Naive thymus-derived CD4-positive, alpha-beta T cell (primary cell): ENCODE measurements around the gene PPM1J. TPM values are rescaled to one million over a fixed set of nuclear protein-coding genes. Genes with fewer than 3 reads are reported as not detected.
A peak's percentile ranks its signal among the peaks of the same experiment; 100 is the strongest.

Experiments used
- ATAC-seq: fragments of 150-1000 bp; cut with Tn5 transposase; 2 replicates; pipeline ENCODE4 v1.10.0; 2021; ENCODE audit warnings: mild to moderate bottlenecking, moderate library complexity
- CTCF ChIA-PET: fragments of 350-600 bp; sonication (Branson Sonifier 250); formaldehyde crosslinking; loops from one replicate; lab custom pipeline; 2021; ENCODE audit warnings: antibody characterized with exemption; lab: Charles Lee
- POLR2A ChIA-PET: fragments of 350-600 bp; sonication (Branson Sonifier 250); formaldehyde crosslinking; loops from one replicate; lab custom pipeline; 2021; ENCODE audit warnings: antibody characterized with exemption, inconsistent platforms; lab: Charles Lee
- DNase-seq, 9 donors: peaks; one replicate each; pipeline versions ENCODE4 v3.0.0 to v3.0.0-alpha.2; 2020 to 2022; ENCODE audit warnings: mixed read lengths in 1 of 9
- H3K27ac ChIP-seq: one replicate; pipeline ENCODE4 v1.7.0; 2013; ENCODE audit warnings: mild to moderate bottlenecking, low read depth, low read length, moderate library complexity
- H3K27me3 ChIP-seq, 2 donors: one replicate each; pipeline ENCODE4 v1.7.0; 2013; ENCODE audit warnings: low read length in 2 of 2, mild to moderate bottlenecking in 2 of 2, moderate library complexity in 2 of 2; ENCODE audit not compliant: control insufficient read depth in 2 of 2, insufficient read depth in 2 of 2
- H3K36me3 ChIP-seq, 3 experiments: 1 replicate in 2 of 3; 2 replicates in 1 of 3; pipeline ENCODE4 v1.7.0; 2013; ENCODE audit warnings: low read length in 3 of 3, mild to moderate bottlenecking in 3 of 3, moderate library complexity in 1 of 3; ENCODE audit not compliant: insufficient read depth in 3 of 3, control insufficient read depth in 2 of 3
- H3K4me1 ChIP-seq, 2 donors: one replicate each; pipeline ENCODE4 v1.7.0; 2013; ENCODE audit warnings: low read length in 2 of 2, mild to moderate bottlenecking in 2 of 2, moderate library complexity in 1 of 2; ENCODE audit not compliant: control insufficient read depth in 2 of 2, insufficient read depth in 2 of 2
- H3K4me3 ChIP-seq: 2 replicates; pipeline ENCODE4 v1.7.0; 2013; ENCODE audit warnings: mild to moderate bottlenecking, low read length
- H3K9me3 ChIP-seq, 3 experiments: 1 replicate in 2 of 3; 2 replicates in 1 of 3; pipeline ENCODE4 v1.7.0; 2013; ENCODE audit warnings: low read length in 3 of 3; ENCODE audit not compliant: control insufficient read depth in 2 of 3
- H3K27ac Mint-ChIP-seq, 9 donors: one replicate each; pipeline ENCODE4 v1.8.0; 2020 to 2022; ENCODE audit warnings: mixed read lengths in 9 of 9, mild to moderate bottlenecking in 8 of 9, moderate library complexity in 5 of 9, inconsistent platforms in 2 of 9
- H3K27me3 Mint-ChIP-seq, 5 donors: one replicate each; pipeline ENCODE4 v1.8.0; 2021 to 2022; ENCODE audit warnings: mixed read lengths in 5 of 5, mild to moderate bottlenecking in 1 of 5
- H3K36me3 Mint-ChIP-seq, 5 donors: one replicate each; pipeline ENCODE4 v1.8.0; 2020 to 2022; ENCODE audit warnings: mixed read lengths in 5 of 5, mild to moderate bottlenecking in 3 of 5, inconsistent platforms in 1 of 5
- H3K4me1 Mint-ChIP-seq, 7 donors: one replicate each; pipeline ENCODE4 v1.8.0; 2020 to 2022; ENCODE audit warnings: mixed read lengths in 7 of 7, mild to moderate bottlenecking in 3 of 7, inconsistent platforms in 1 of 7
- H3K4me3 Mint-ChIP-seq, 10 donors: one replicate each; pipeline ENCODE4 v1.8.0; 2020 to 2022; ENCODE audit warnings: mild to moderate bottlenecking in 10 of 10, mixed read lengths in 10 of 10, moderate library complexity in 6 of 10, inconsistent platforms in 2 of 10
- H3K9me3 Mint-ChIP-seq, 11 donors: one replicate each; pipeline ENCODE4 v1.8.0; 2020 to 2022; ENCODE audit warnings: mixed read lengths in 11 of 11, mild to moderate bottlenecking in 4 of 11, inconsistent platforms in 1 of 11, moderate library complexity in 1 of 11
- intact Hi-C, 2 donors: fragments of 100-400 bp; cut with micrococcal nuclease; formaldehyde crosslinking; loops; one replicate each; pipeline ENCODE4 v1.15.1; 2023
- polyA plus RNA-seq, 2 donors: library from polyadenylated mRNA; unstranded; fragments of 300-500 nt; fragmentation: Illumina TruSeq; gene quantifications; one replicate each; pipeline ENCODE4 v1.2.3, GENCODE V29; 2021
- total RNA-seq, 6 experiments: library from RNA in 5 of 6; stranded (reverse) in 5 of 6; gene quantifications; 1 replicate in 5 of 6; 2 replicates in 1 of 6; pipeline ENCODE4 v1.2.3 and lab custom pipeline; 2021 to 2026

The PPM1J gene
- total and polyA plus RNA-seq, 7 experiments from 2014 or later, result 0.46 to 1.6 (median 0.50) TPM; not detected in 4

DNA sequence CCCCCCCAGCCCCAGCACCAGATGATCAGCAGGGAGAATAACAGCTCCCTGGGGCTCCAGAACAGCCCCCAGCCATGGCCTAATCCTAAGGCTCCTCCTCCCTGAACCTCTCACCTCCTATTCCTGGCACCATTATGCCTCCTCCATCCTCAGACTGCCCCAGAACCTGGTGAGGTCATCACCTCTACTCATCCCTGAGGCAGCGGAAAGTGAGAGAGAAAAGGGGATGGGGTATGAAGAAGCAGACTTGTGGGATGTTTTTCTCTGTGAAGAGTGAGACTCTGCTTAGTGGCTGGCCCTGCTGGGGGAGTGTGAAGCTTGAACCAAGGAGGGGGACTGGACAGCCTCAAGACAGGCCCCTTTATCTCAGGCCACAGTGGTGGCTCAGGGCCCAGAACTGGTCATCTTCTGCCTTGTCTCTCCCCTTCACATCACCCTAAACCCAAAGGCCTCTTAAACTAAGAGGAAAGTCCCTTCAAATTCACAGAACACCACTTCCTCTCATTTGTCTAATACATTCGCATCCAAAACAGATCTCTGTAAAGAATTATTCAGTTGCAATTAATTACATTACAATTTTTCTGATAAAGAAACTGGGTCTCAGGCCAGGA lies 2.2 kb upstream of the PPM1J start:
- Mint-ChIP-seq H3K4me1 (peaks cover 17 to 38% (median 22%) of the 10 kb centered on the region in 7 donors), H3K9me3 (no peaks in the 10 kb centered on the region), H3K27me3 (peaks cover 0 to 46% (median 19%) of the 10 kb centered on the region in 5 donors), H3K4me3 (no peak overlapping the region), H3K27ac (no peak overlapping the region), H3K36me3 (no peaks in the 10 kb centered on the region)
- Histone ChIP-seq H3K4me1 (peaks cover 13% of the 10 kb centered on the region in 2 donors), H3K36me3 (no peaks in the 10 kb centered on the region), H3K27ac (no peak overlapping the region), H3K27me3 (no peaks in the 10 kb centered on the region), H3K9me3 (no peaks in the 10 kb centered on the region), H3K4me3 (no peak overlapping the region)
- ChIA-PET CTCF (interaction anchor here (0.6 to 1.3 kb wide), 10 partner anchors 17 to 962 kb away, joined by 3 to 8 read pairs (median 4); partner anchors contain the start of gene LRIG2), POLR2A (no interaction called here)
- no peak for DNase-seq
- no peak for ATAC-seq
- intact Hi-C loops, result loop anchor here (1.0 to 10.0 kb wide), 8 partner anchors 164 to 2000 kb away; partner anchors contain the start of genes LRIG2 (in 2 of the 2), HIPK1 (in 1 of the 2), MAGI3 (in 1 of the 2) and NRAS (in 1 of the 2)

DNA sequence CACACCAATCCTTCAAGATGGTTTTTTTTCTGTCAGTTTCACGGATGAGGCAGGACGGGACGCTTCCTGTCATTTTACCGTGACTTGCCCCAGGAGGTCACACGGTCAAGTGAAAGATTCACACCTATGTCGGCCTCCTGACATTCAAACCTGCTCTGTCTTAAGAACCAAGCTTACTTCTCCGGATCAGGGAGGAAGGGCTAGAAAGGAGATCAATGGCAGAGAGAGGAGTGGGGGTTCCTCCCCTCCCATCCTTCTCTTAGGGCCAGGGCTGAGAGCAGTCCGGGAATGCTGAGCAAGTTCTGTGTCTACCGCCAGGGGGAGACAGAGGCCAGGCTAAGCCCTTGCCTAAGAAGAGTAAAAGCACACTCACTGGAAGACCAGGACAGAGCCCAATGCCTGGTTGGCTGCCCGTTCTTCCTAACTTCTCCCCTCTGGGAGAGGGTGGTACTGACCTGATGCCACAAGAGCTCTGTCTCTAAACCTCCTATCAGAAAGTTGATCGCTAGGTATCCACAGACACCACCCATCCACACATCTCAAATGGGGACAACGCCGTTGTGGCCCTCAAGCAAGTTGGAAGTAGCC lies 1.1 kb upstream of the PPM1J start:
- ATAC-seq (peak; percentile 56), DNase-seq (peak; percentile 60 to 83 (median 73))
- H3K27me3 Mint-ChIP-seq, result peaks cover 0 to 43% (median 12%) of the 10 kb centered on the region in 5 donors
- intact Hi-C loops, result loop anchor here (1.0 to 10.0 kb wide), 14 partner anchors 88 to 2001 kb away; partner anchors contain the start of genes LRIG2 (in 2 of the 2), HIPK1 (in 1 of the 2), MAGI3 (in 1 of the 2) and NRAS (in 1 of the 2)
- H3K36me3 ChIP-seq, result no peaks in the 10 kb centered on the region
- peak overlapping the region in 7 of 9 donors; percentile 39 to 91 (median 82) for H3K27ac Mint-ChIP-seq
- CTCF ChIA-PET, result interaction anchor here (0.7 to 2.0 kb wide), 12 partner anchors 10 to 963 kb away, joined by 3 to 7 read pairs (median 4); partner anchors contain the start of gene LRIG2
- POLR2A ChIA-PET, result interaction anchor here (1.7 to 1.9 kb wide), 4 partner anchors 12 to 97 kb away, joined by 3 to 10 read pairs (median 6); partner anchors contain the start of genes CAPZA1 and ST7L
- H3K9me3 ChIP-seq, result no peaks in the 10 kb centered on the region
- H3K4me1 Mint-ChIP-seq, result peaks cover 17 to 37% (median 21%) of the 10 kb centered on the region in 7 donors
- H3K4me1 ChIP-seq, result peaks cover 13% of the 10 kb centered on the region in 2 donors
- H3K27me3 ChIP-seq, result no peaks in the 10 kb centered on the region
- H3K27ac ChIP-seq, result no peak overlapping the region
- H3K36me3 Mint-ChIP-seq, result no peaks in the 10 kb centered on the region
- H3K9me3 Mint-ChIP-seq, result no peaks in the 10 kb centered on the region
- peak overlapping the region; percentile 81 for H3K4me3 ChIP-seq
- H3K4me3 Mint-ChIP-seq, result peak overlapping the region; percentile 86 to 95 (median 92)

DNA sequence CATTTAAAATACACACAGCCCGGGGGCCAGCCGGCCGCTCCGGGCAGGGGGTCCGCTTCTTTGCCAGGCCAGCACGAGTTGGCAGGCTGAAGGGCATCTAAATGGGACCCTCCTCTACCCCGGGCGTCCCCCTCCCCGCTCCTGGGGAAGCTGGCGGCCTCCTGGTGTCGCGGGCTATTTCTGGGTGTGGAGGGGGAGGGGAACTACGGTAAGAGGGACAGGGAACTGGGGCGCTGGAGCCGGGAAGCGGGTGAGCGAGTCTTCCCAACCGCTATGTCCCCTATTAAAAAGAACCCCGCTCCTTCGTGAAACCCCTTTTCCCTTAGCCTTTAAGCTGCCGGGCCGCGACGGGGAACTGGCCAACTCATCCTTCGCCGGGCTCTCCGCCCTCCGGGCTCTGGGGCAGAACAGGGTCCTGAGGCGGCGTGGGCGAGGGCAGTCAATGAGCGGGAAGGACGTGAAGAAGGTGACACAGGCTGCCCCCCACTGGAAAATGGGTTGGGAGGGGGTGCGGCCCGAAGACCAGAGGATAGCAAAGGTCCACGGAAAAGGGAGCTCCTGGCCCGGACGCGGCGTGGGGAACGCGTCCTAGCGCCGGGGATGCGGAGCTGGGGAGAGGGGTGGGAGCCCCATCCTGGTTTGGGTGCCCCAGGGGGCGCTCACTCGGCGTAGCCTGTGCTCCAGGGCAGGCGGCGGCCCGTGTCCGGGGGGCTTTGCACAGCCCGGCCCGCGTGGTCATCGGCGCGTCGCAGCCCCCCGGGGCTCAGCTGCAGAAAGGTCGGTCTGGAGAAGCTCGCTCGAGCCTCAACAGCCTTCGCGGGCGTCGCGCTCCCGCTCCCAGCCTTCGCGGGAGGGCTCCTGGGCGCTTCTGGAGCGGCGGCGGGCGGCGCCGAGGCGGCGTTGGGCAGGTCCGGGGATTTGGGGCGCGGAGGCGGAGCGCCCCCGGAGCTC lies 544 bp downstream of the PPM1J start:
- Histone ChIP-seq H3K9me3 (no peaks in the 10 kb centered on the region), H3K4me3 (peak overlapping the region; percentile 81), H3K36me3 (no peaks in the 10 kb centered on the region), H3K27me3 (no peaks in the 10 kb centered on the region), H3K4me1 (peaks cover 13% of the 10 kb centered on the region in 2 donors), H3K27ac (no peak overlapping the region)
- Mint-ChIP-seq H3K4me3 (peak overlapping the region; percentile 55 to 92 (median 80)), H3K36me3 (no peaks in the 10 kb centered on the region), H3K27ac (peak overlapping the region in 2 of 9 donors; percentile 24 to 36), H3K27me3 (peaks cover 0 to 43% (median 8%) of the 10 kb centered on the region in 5 donors), H3K9me3 (no peaks in the 10 kb centered on the region), H3K4me1 (peaks cover 17 to 37% (median 21%) of the 10 kb centered on the region in 7 donors)
- POLR2A ChIA-PET, result interaction anchor here (0.6 to 1.9 kb wide), 7 partner anchors 10 to 1123 kb away, joined by 3 to 10 read pairs (median 6); partner anchors contain the start of genes CAPZA1, LRIG2, MOV10 and ST7L
- peak in 2 of 9 donors; percentile 33 to 41 for DNase-seq
- CTCF ChIA-PET, result interaction anchor here (0.6 to 2.0 kb wide), 9 partner anchors 10 to 964 kb away, joined by 3 to 16 read pairs (median 4); partner anchors contain the start of gene LRIG2
- intact Hi-C loops, result loop anchor here (1.0 to 10.0 kb wide), 17 partner anchors 7 to 2003 kb away; partner anchors contain the start of genes CAPZA1 (in 2 of the 2), MAGI3 (in 2 of the 2), MOV10 (in 2 of the 2) and ST7L (in 2 of the 2)
- no peak for ATAC-seq

DNA sequence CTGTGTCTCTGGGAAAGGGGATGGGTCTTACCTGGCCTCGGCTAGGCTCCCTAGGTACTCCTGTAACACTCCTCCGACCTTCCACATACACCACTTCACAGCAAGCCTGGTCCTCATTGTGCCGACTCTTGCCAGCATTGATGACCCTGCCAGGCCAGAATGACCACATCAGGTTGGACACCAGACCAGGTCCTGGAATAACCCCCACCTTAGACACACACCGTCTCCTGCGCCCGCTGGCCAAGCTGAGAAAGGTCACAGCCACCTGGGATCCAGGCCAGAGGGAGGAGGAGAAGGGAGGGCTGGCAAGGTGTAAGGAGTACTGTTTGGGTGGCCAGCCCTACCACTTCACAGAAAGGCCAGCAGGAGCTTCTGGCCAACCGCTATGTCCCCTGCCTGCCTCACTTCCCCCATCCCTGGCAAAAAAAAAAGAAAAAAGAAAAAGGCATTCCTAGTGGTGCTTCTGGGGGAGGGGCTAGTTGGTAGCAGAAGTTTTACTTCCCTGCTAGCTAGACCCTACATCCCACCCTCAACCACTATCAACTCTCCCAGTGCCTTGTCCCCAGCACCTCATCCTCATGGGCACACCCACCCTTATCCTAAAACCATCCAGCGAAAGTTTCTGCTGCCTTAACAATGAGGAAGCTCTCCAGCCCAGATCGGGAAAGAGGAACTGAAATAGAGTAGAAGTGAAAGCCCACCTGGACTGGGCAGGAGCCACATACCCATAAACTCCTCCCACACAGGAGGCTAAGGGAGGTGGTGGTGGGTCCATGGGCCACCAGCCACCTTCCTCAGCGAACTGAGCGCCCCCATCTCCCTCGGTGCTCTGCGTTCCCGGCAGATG lies 1.4 kb downstream of the PPM1J start:
- H3K27me3 ChIP-seq, result no peaks in the 10 kb centered on the region
- Mint-ChIP-seq H3K4me1 (peaks cover 13 to 37% (median 21%) of the 10 kb centered on the region in 7 donors), H3K9me3 (no peaks in the 10 kb centered on the region), H3K4me3 (peak overlapping the region; percentile 34 to 91 (median 72)), H3K36me3 (no peaks in the 10 kb centered on the region), H3K27me3 (peaks cover 0 to 45% (median 6%) of the 10 kb centered on the region in 5 donors), H3K27ac (peak overlapping the region in 2 of 9 donors; percentile 24)
- H3K27ac ChIP-seq, result no peak overlapping the region
- H3K9me3 ChIP-seq, result no peaks in the 10 kb centered on the region
- CTCF ChIA-PET, result interaction anchor here (0.6 to 2.0 kb wide), 2 partner anchors 9 to 128 kb away, joined by 4 to 10 read pairs; no protein-coding TSS in a partner anchor
- DNase-seq (no peak), ATAC-seq (no peak)
- intact Hi-C loops, result loop anchor here (2.0 to 10.0 kb wide), 6 partner anchors 39 to 1631 kb away; partner anchors contain the start of genes CAPZA1 (in 1 of the 2), MOV10 (in 1 of the 2), PHTF1 (in 1 of the 2) and ST7L (in 1 of the 2)
- H3K4me1 ChIP-seq, result peaks cover 13% of the 10 kb centered on the region in 2 donors
- H3K36me3 ChIP-seq, result no peaks in the 10 kb centered on the region
- no peak overlapping the region for H3K4me3 ChIP-seq
- POLR2A ChIA-PET, result interaction anchor here (1.1 kb wide), 1 partner anchor 39 kb away, joined by 3 read pairs; the partner anchor contains the start of gene MOV10

DNA sequence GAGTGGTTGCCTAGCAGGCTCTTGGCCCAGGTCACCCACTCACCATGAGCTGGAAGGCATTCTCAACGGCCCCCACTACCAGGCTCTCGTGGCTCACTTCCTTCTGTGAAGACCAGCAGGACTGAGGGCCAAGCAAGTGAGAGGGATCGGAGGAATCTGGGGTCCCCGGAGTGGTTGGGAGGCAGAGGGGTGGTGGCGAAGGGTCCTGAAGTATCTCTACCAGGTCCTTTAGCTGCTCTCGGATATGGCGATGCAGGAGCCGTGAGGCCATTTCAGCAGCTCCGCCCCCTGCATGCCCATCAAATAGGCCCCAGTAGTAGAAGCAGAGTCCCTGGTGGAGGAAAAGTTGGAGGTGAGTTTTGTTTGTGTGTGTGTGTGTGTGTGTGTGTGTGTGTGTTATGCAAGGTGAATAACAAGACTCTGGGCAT lies 2.4 kb downstream of the PPM1J start:
- no peaks in the 10 kb centered on the region for H3K36me3 Mint-ChIP-seq
- peaks cover 0 to 52% (median 4%) of the 10 kb centered on the region in 5 donors for H3K27me3 Mint-ChIP-seq
- peaks cover 13% of the 10 kb centered on the region in 2 donors for H3K4me1 ChIP-seq
- H3K36me3 ChIP-seq, result no peaks in the 10 kb centered on the region
- H3K27me3 ChIP-seq, result no peaks in the 10 kb centered on the region
- DNase-seq (no peak), ATAC-seq (no peak)
- H3K9me3 Mint-ChIP-seq, result no peaks in the 10 kb centered on the region
- H3K27ac ChIP-seq, result no peak overlapping the region
- no peak overlapping the region for H3K27ac Mint-ChIP-seq
- H3K4me3 ChIP-seq, result no peak overlapping the region
- ChIA-PET CTCF (no interaction called here), POLR2A (interaction anchor here (0.6 kb wide), 1 partner anchor 315 kb away, joined by 4 read pairs; no protein-coding TSS in a partner anchor)
- intact Hi-C loops, result loop anchor here in 1 of 2 donors (10.0 kb wide), 1 partner anchor 1632 kb away; no protein-coding TSS in a partner anchor
- H3K4me1 Mint-ChIP-seq, result peaks cover 9 to 34% (median 19%) of the 10 kb centered on the region in 7 donors
- H3K4me3 Mint-ChIP-seq, result peak overlapping the region in 3 of 10 donors; percentile 19 to 56 (median 30)
- H3K9me3 ChIP-seq, result no peaks in the 10 kb centered on the region
